K562 (cell line): ENCODE results near the gene MEAF6. TPM values are rescaled to one million over a fixed set of nuclear protein-coding genes. Genes with fewer than 3 reads are reported as not detected.

ENCODE experiments used
- BCOR ChIP-seq: fragments of 450-650 bp; IDR thresholded peaks from 2 replicates; pipeline ENCODE4 v1.6.1; 2016
- CAMTA2 ChIP-seq: fragments of 250-450 bp; sonication (Bioruptor Pico); conservative IDR thresholded peaks from 2 replicates; pipeline ENCODE4 v1.5.1; 2022
- CTBP1 ChIP-seq: fragments of 450-650 bp; IDR thresholded peaks from 2 replicates; pipeline ENCODE4 v1.6.1; 2016; ENCODE audit warnings: borderline replicate concordance
- DIDO1 ChIP-seq: fragments of 450-650 bp; IDR thresholded peaks from 2 replicates; pipeline ENCODE4 v1.6.1; 2016; ENCODE audit warnings: low read depth, missing biosample characterization, missing genetic modification characterization
- ELK3 ChIP-seq: fragments of 450-650 bp; formaldehyde crosslinking; IDR thresholded peaks from 2 replicates; pipeline ENCODE4 v1.4.0; 2020; ENCODE audit warnings: mild to moderate bottlenecking
- HDAC1 ChIP-seq, 2 experiments: fragments of 450-650 bp; IDR thresholded peaks; 2 replicates each; pipeline ENCODE4 v1.6.1; 2016 to 2017; ENCODE audit warnings: inconsistent platforms in 1 of 2, mild to moderate bottlenecking in 1 of 2, moderate library complexity in 1 of 2
- ID3 ChIP-seq, 2 experiments: fragments of 250-450 bp in 1 of 2; fragments of 450-650 bp in 1 of 2; sonication (Bioruptor Pico) in 1 of 2; IDR thresholded peaks; 2 replicates each; pipeline versions ENCODE4 v1.6.1 to v1.8.0; 2016 to 2021; ENCODE audit warnings: mild to moderate bottlenecking in 2 of 2, moderate library complexity in 2 of 2, missing compliant biosample characterization in 1 of 2, missing genetic modification characterization in 1 of 2
- NELFE ChIP-seq: IDR thresholded peaks from 2 replicates; pipeline ENCODE4 v1.6.1; 2011; ENCODE audit warnings: mild to moderate bottlenecking; ENCODE audit not compliant: insufficient read depth, insufficient read length
- NONO ChIP-seq, 2 experiments: fragments of 200-400 bp in 1 of 2; fragments of 450-650 bp in 1 of 2; formaldehyde crosslinking in 1 of 2; IDR thresholded peaks; 2 replicates each; pipeline ENCODE4 v1.6.1; 2017; ENCODE audit warnings: low read depth in 2 of 2, mild to moderate bottlenecking in 2 of 2, moderate library complexity in 2 of 2, low read length in 1 of 2
- PHF21A ChIP-seq: fragments of 450-650 bp; IDR thresholded peaks from 2 replicates; pipeline ENCODE4 v1.6.1; 2017; ENCODE audit warnings: low read depth, borderline replicate concordance
- PPARD ChIP-seq: fragments of 250-450 bp; sonication (Bioruptor Pico); IDR thresholded peaks from 2 replicates; pipeline ENCODE4 v1.8.0; 2022; ENCODE audit warnings: inconsistent platforms, mild to moderate bottlenecking, moderate library complexity
- RCOR1 ChIP-seq, 2 experiments: IDR thresholded peaks; 2 replicates each; pipeline ENCODE4 v1.6.1; 2012; ENCODE audit warnings: low read depth in 2 of 2, low read length in 2 of 2, borderline replicate concordance in 1 of 2, improper control_type of control experiment in 1 of 2
- SMARCC2 ChIP-seq: fragments of 450-650 bp; IDR thresholded peaks from 2 replicates; pipeline ENCODE4 v1.6.1; 2017; ENCODE audit warnings: antibody characterized with exemption, moderate library complexity, mild to moderate bottlenecking, low read depth
- XRCC3 ChIP-seq: fragments of 450-650 bp; IDR thresholded peaks from 2 replicates; pipeline ENCODE4 v1.6.1; 2017; ENCODE audit warnings: mild to moderate bottlenecking, moderate library complexity
- ZNF12 ChIP-seq: sonication (generic); formaldehyde crosslinking; IDR thresholded peaks from 2 replicates; pipeline ENCODE4 v1.4.0; 2020; ENCODE audit warnings: mild to moderate bottlenecking, missing genetic modification reagents
- ZNF140 ChIP-seq: fragments of 250-450 bp; sonication (Bioruptor Pico); IDR thresholded peaks from 2 replicates; pipeline ENCODE4 v1.8.0; 2021; ENCODE audit warnings: moderate library complexity, mild to moderate bottlenecking, inconsistent platforms
- ZNF76 ChIP-seq: fragments of 250-450 bp; sonication (Bioruptor Pico); IDR thresholded peaks from 2 replicates; pipeline ENCODE4 v1.4.0; 2020; ENCODE audit warnings: mild to moderate bottlenecking, moderate library complexity, borderline replicate concordance
- polyA plus RNA-seq, 8 experiments: library from polyadenylated mRNA; depleted of rRNA in 4 of 8; stranded (reverse) in 5 of 8; unstranded in 3 of 8; fragments of >200 nt; fragmentation: Nextera tagmentation in 2 of 8; fragmentation: Illumina TruSeq in 1 of 8; extraction: Ambion mirVana in 2 of 8; extraction: Trizol in 1 of 8; gene quantifications; 2 replicates each; pipeline versions ENCODE4 v1.2.1 to v1.2.3, GENCODE V29; 2011 to 2014; ENCODE audit warnings: inconsistent platforms in 1 of 8, missing spikeins in 1 of 8
- total RNA-seq, 7 experiments: library from RNA; depleted of rRNA in 6 of 7; stranded (reverse); fragments of >200 nt in 6 of 7; fragmentation: Illumina TruSeq in 2 of 7; extraction: Trizol in 2 of 7; gene quantifications; 2 replicates each; pipeline versions ENCODE4 v1.2.1 to v1.2.3, GENCODE V29; 2011 to 2021; ENCODE audit warnings: low replicate concordance in 1 of 7
- TF ChIP-seq, protein P1 (sequence below): fragments of 450-650 bp; IDR thresholded peaks from 2 replicates; pipeline ENCODE4 v1.6.1; 2017; ENCODE audit warnings: antibody characterized with exemption, mild to moderate bottlenecking
- TF ChIP-seq, protein P2 (sequence below): fragments of 450-650 bp; IDR thresholded peaks from 2 replicates; pipeline ENCODE4 v1.6.1; 2018; ENCODE audit not compliant: partially characterized antibody

MEAF6 gene
- total and polyA plus RNA-seq, 9 of the 15 experiments (the other 6 are each of a cell fraction or from before 2014, with no cell fraction given): 55.0 to 151 (median 92.3) TPM

DNA sequence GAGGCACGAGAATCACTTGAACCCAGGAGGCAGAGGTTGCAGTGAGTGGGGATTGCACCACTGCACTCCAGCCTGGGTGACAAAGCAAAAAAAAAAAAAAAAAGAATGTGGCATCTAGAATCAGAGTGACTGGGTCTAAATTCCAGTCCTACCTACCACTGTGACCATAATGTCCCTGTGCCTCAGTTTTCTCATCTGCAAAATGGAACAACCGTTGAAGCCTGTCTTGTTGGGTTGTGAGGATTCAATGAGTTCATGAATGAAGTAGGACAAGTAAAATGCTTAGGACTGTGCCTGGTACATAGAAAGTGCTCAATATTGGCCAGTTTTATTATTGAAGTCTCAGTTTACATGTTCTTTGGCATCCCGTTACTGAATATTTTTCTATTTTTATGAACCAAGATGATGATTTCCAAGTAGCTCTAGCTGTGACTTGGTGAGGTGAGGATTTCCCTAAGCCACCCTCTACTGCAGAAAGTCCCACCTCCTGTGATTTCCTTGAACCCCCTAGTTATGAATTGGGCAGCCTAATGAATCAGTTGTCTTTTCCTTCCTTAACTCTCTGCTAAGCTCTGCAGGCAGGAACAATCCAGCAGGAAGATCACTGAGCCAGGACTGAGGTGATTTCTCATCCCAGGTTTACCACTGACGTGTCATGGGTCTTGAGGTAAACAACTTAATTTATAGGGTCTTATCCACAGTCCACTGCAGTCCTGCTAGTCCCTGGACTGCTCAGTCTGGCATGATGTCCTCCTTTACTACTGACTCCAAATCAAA is 18.9 kb upstream of the MEAF6 start (continued):
- TF ChIP-seq HDAC1 (IDR thresholded peaks at IDR 0.05) (no peak), ZNF12 (CRISPR knock-in tag) (no peak), DIDO1 (tag) (no peak), CAMTA2 (no peak), SMARCC2 (no peak), ZNF140 (CRISPR knock-in tag) (no peak), ZNF76 (CRISPR knock-in tag) (no peak), PHF21A (no peak), NELFE (no peak), CTBP1 (no peak), RCOR1 (IDR thresholded peaks at IDR 0.05; ENCODE audit: borderline replicate concordance in 1 of 2, low read depth in 2 of 2, low read length in 2 of 2) (peak in 1 of 2 experiments; percentile 55; a peak in 1 of 4 replicates), ID3 (CRISPR knock-in tag; IDR thresholded peaks at IDR 0.05) (no peak), ID3 (tag; IDR thresholded peaks at IDR 0.05) (no peak), ELK3 (no peak), PPARD (no peak), NONO (IDR thresholded peaks at IDR 0.05; ENCODE audit: low read depth in 2 of 2, low read length in 1 of 2) (no peak), XRCC3 (no peak), BCOR (peak; percentile 97)
- TF ChIP-seq, protein P1, sequence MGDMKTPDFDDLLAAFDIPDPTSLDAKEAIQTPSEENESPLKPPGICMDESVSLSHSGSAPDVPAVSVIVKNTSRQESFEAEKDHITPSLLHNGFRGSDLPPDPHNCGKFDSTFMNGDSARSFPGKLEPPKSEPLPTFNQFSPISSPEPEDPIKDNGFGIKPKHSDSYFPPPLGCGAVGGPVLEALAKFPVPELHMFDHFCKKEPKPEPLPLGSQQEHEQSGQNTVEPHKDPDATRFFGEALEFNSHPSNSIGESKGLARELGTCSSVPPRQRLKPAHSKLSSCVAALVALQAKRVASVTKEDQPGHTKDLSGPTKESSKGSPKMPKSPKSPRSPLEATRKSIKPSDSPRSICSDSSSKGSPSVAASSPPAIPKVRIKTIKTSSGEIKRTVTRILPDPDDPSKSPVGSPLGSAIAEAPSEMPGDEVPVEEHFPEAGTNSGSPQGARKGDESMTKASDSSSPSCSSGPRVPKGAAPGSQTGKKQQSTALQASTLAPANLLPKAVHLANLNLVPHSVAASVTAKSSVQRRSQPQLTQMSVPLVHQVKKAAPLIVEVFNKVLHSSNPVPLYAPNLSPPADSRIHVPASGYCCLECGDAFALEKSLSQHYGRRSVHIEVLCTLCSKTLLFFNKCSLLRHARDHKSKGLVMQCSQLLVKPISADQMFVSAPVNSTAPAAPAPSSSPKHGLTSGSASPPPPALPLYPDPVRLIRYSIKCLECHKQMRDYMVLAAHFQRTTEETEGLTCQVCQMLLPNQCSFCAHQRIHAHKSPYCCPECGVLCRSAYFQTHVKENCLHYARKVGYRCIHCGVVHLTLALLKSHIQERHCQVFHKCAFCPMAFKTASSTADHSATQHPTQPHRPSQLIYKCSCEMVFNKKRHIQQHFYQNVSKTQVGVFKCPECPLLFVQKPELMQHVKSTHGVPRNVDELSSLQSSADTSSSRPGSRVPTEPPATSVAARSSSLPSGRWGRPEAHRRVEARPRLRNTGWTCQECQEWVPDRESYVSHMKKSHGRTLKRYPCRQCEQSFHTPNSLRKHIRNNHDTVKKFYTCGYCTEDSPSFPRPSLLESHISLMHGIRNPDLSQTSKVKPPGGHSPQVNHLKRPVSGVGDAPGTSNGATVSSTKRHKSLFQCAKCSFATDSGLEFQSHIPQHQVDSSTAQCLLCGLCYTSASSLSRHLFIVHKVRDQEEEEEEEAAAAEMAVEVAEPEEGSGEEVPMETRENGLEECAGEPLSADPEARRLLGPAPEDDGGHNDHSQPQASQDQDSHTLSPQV: no peak
- TF ChIP-seq, protein P2, sequence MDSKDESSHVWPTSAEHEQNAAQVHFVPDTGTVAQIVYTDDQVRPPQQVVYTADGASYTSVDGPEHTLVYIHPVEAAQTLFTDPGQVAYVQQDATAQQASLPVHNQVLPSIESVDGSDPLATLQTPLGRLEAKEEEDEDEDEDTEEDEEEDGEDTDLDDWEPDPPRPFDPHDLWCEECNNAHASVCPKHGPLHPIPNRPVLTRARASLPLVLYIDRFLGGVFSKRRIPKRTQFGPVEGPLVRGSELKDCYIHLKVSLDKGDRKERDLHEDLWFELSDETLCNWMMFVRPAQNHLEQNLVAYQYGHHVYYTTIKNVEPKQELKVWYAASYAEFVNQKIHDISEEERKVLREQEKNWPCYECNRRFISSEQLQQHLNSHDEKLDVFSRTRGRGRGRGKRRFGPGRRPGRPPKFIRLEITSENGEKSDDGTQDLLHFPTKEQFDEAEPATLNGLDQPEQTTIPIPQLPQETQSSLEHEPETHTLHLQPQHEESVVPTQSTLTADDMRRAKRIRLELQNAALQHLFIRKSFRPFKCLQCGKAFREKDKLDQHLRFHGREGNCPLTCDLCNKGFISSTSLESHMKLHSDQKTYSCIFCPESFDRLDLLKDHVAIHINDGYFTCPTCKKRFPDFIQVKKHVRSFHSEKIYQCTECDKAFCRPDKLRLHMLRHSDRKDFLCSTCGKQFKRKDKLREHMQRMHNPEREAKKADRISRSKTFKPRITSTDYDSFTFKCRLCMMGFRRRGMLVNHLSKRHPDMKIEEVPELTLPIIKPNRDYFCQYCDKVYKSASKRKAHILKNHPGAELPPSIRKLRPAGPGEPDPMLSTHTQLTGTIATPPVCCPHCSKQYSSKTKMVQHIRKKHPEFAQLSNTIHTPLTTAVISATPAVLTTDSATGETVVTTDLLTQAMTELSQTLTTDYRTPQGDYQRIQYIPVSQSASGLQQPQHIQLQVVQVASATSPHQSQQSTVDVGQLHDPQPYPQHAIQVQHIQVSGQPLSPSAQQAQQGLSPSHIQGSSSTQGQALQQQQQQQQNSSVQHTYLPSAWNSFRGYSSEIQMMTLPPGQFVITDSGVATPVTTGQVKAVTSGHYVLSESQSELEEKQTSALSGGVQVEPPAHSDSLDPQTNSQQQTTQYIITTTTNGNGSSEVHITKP: no peak
